Activated CD4-positive, alpha-beta T cell treated with anti-CD3 and anti-CD28 coated beads for 36 hours (primary cell): ENCODE measurements around the gene TNFSF13B. TPM values are rescaled to one million over a fixed set of nuclear protein-coding genes. Genes with fewer than 3 reads are reported as not detected.
"Not testable (repeated sequence)": the region's sequence is repeated elsewhere in the genome, so short reads cannot be mapped to it uniquely, and the experiment has no call there.

Experiments used
- ATAC-seq: fragments of 200-7000 bp; cut with Tn5 transposase; one replicate; pipeline ENCODE4 v1.10.0; 2021; ENCODE audit warnings: mild to moderate bottlenecking, moderate library complexity
- CTCF ChIA-PET: fragments of 350-600 bp; sonication (Branson Sonifier 250); formaldehyde crosslinking; loops from one replicate; lab custom pipeline; 2021; ENCODE audit warnings: antibody characterized with exemption; lab: Charles Lee
- POLR2A ChIA-PET: fragments of 350-600 bp; sonication (Branson Sonifier 250); formaldehyde crosslinking; loops from one replicate; lab custom pipeline; 2021; ENCODE audit warnings: antibody characterized with exemption, inconsistent platforms; lab: Charles Lee
- DNase-seq: peaks from one replicate; pipeline ENCODE4 v3.0.0-alpha.2; 2020
- H3K27ac Mint-ChIP-seq: one replicate; pipeline ENCODE4 v1.8.0; 2021; ENCODE audit warnings: mixed read lengths
- H3K27me3 Mint-ChIP-seq: one replicate; pipeline ENCODE4 v1.8.0; 2021; ENCODE audit warnings: mixed read lengths
- H3K36me3 Mint-ChIP-seq: one replicate; pipeline ENCODE4 v1.8.0; 2021; ENCODE audit warnings: low read depth, mixed read lengths
- H3K4me1 Mint-ChIP-seq: one replicate; pipeline ENCODE4 v1.8.0; 2021; ENCODE audit warnings: mixed read lengths
- H3K4me3 Mint-ChIP-seq: one replicate; pipeline ENCODE4 v1.8.0; 2021; ENCODE audit warnings: mild to moderate bottlenecking, moderate library complexity, mixed read lengths
- H3K9me3 Mint-ChIP-seq: one replicate; pipeline ENCODE4 v1.8.0; 2021; ENCODE audit warnings: low read depth, mixed read lengths
- intact Hi-C, 2 experiments: fragments of 100-400 bp; cut with DNase I in 1 of 2; cut with micrococcal nuclease in 1 of 2; formaldehyde crosslinking; loops; one replicate each; pipeline versions ENCODE4 v1.14.2 to v1.15.1; 2022 to 2024; cut with DNase I, micrococcal nuclease
- total RNA-seq, 2 experiments: library from RNA; stranded (reverse); gene quantifications; one replicate each; pipeline ENCODE4 v1.2.3, GENCODE V29; 2021

TNFSF13B gene
- total RNA-seq, 2 experiments from 2014 or later, result 2.3 to 2.4 TPM

DNA sequence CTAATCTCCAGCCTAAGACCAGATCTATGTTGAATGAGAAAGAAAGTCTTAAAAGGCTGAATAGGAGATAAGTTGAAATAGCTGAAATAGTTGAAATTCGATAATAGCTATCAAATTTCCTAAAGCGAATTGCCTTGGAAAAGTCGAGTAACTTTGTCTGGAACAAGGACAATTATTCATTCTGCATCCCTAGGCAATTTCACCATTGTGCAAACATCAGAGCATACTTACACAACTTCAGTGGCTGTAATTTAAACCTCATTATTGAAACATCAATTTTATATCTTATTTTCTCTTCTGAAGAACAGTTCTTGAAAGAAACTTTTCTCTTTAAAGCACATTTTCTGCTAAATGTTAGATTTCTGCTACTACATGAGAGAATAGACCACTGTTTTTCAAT is 13.6 kb downstream of the TNFSF13B start:
- DNase-seq (no peak), ATAC-seq (no peak)
- Mint-ChIP-seq H3K27me3 (no peaks in the 10 kb centered on the region), H3K27ac (no peak overlapping the region), H3K9me3 (no peaks in the 10 kb centered on the region), H3K4me1 (no peaks in the 10 kb centered on the region), H3K36me3 (no peaks in the 10 kb centered on the region), H3K4me3 (no peak overlapping the region)
- intact Hi-C loops, result no loop called here
- POLR2A ChIA-PET, result no interaction called here
- CTCF ChIA-PET, result no interaction called here

DNA sequence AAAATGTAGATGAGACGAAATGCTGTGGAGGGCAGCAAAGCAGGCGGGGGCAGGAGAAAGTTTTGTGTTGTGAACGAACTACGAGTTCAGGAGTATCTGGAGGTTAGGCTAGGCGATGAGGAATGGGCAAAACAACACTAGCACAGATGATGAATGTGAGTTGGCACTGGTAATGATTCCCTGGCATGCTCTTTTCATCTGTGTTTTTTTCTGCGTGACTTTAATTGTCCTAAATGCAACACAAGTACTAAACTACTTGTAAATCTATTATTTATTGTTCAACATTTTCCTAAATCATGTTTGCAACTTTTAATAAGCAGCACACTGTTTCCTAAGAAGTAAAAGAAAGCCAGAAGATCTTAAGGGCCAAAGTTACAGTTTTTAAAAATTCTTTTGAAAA is 19.2 kb downstream of the TNFSF13B start:
- Mint-ChIP-seq H3K4me3 (no peak overlapping the region), H3K27me3 (no peaks in the 10 kb centered on the region), H3K36me3 (no peaks in the 10 kb centered on the region), H3K9me3 (no peaks in the 10 kb centered on the region), H3K27ac (no peak overlapping the region), H3K4me1 (no peaks in the 10 kb centered on the region)
- CTCF ChIA-PET, result interaction anchor here (0.9 kb wide), 1 partner anchor 556 kb away, joined by 3 read pairs; no protein-coding TSS in a partner anchor
- ATAC-seq (no peak), DNase-seq (no peak)
- POLR2A ChIA-PET, result no interaction called here
- intact Hi-C loops, result no loop called here

DNA sequence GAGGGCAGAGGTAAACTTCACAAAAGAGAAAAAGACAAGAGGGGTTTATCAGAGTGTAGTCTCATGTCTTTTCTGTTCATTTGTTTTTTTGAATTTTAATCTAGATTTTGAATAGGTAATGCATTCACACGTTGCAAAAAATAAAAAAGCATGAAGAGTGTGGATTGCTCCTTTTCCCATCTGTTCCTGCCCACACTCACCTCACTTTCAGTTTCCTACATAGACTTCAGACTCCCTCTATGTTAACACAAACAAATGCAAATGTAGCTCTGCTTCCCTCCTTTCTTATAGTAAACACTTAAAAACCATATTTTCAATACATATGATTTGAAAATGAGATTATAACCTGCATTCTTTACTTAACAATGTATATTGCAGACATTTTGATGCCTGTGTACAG is 20.3 kb downstream of the TNFSF13B start:
- Mint-ChIP-seq H3K27me3 (no peaks in the 10 kb centered on the region), H3K36me3 (no peaks in the 10 kb centered on the region), H3K27ac (no peak overlapping the region), H3K9me3 (no peaks in the 10 kb centered on the region), H3K4me1 (no peaks in the 10 kb centered on the region), H3K4me3 (no peak overlapping the region)
- no peak for DNase-seq
- intact Hi-C loops, result loop anchor here in 1 of 2 experiments (1.0 kb wide), 1 partner anchor 9 kb away; no protein-coding TSS in a partner anchor
- CTCF ChIA-PET, result no interaction called here
- POLR2A ChIA-PET, result no interaction called here
- no peak for ATAC-seq

DNA sequence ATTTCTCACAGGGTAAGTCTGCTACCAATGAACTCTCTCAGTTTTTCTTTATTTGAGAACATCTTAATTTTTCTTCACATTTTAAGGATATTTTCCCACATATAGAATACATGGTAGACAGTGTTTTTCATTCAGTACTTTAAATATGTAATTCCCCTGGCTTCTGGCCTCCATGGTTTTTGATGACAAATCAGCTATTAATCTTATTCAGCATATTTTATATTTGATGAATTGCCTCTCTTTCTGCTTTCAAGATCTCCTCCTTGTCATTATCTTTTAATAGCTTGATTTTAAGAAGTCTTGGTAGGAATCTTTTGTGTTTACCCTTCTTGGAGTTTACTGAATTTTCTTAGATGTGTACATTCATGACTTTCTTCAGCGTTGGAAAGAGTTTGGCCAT is 27.6 kb downstream of the TNFSF13B start:
- Mint-ChIP-seq H3K27me3 (no peaks in the 10 kb centered on the region), H3K4me3 (no peak overlapping the region), H3K9me3 (no peaks in the 10 kb centered on the region), H3K4me1 (no peaks in the 10 kb centered on the region), H3K27ac (no peak overlapping the region), H3K36me3 (no peaks in the 10 kb centered on the region)
- POLR2A ChIA-PET, result no interaction called here
- DNase-seq (no peak), ATAC-seq (no peak)
- CTCF ChIA-PET, result no interaction called here
- intact Hi-C loops, result no loop called here

DNA sequence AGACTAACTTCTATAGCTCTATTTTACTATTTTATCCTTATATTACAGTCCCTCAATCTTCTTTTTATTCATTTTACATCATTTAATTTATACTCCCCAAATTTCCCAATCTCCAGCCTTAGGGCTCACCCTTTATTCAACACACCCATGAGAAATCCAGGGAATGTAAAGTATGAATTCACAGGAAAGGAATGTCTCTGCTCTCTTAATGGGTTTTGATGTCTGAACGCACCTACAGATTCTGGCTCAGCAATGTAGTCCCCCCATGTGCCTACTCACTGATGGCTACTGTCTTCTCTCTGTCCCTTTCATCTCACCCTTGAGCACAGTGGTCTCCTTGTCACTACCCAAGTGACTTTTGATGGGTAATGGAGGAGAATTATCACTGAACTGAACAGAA is 32.8 kb downstream of the TNFSF13B start:
- H3K4me3 Mint-ChIP-seq, result no peak overlapping the region
- intact Hi-C loops, result loop anchor here in 1 of 2 experiments (5.0 kb wide), 1 partner anchor 55 kb away; no protein-coding TSS in a partner anchor
- DNase-seq (no peak), ATAC-seq (no peak)
- H3K9me3 Mint-ChIP-seq, result no peaks in the 10 kb centered on the region
- H3K27me3 Mint-ChIP-seq, result no peaks in the 10 kb centered on the region
- ChIA-PET POLR2A (no interaction called here), CTCF (interaction anchor here (0.7 kb wide), 1 partner anchor 804 kb away, joined by 3 read pairs; no protein-coding TSS in a partner anchor)
- H3K27ac Mint-ChIP-seq, result no peak overlapping the region
- peaks cover 5% of the 10 kb centered on the region for H3K4me1 Mint-ChIP-seq
- H3K36me3 Mint-ChIP-seq, result no peaks in the 10 kb centered on the region

DNA sequence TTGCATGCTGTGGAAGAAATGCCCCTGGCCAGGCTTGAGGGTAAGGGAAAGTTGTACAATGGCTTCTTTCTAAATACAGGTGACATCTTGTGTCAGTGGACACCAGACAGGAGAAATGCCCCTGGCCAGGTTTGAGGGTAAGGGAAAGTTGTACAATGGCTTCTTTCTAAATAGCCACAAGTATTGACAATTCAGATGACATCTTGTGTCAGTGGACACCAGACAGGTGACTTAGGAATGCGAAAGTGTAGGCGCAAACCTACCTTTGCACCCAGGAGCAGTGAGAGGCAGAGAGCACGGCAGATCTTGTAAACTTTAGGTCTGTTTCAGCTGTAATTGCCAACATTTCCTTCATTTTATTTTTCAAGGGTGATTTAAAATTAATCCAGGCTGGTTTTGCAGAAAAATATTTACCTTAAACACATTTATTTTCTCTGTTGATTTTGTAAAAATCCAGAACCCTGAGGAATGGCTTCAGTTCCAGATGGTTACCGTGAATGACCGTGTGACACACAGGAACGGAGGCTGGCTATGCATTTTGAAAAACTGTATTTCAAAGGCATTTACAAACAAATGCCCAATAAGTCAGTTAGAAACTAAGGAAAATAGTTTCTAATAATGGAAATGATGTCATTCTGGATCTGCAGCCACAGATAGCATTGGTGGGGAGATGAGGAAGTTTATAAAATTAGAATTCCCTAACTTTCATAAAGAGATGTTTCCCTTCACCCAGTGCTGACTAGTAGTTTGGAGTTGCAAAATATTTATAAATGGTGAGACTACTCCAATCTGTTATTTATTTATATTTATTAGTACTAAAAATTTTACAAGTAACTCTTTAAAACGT is 34.9 kb downstream of the TNFSF13B start:
- CTCF ChIA-PET, result interaction anchor here (0.7 kb wide), 1 partner anchor 634 kb away, joined by 3 read pairs; no protein-coding TSS in a partner anchor
- H3K4me3 Mint-ChIP-seq, result no peak overlapping the region
- intact Hi-C loops, result loop anchor here in 1 of 2 experiments (5.0 kb wide), 1 partner anchor 57 kb away; no protein-coding TSS in a partner anchor

DNA sequence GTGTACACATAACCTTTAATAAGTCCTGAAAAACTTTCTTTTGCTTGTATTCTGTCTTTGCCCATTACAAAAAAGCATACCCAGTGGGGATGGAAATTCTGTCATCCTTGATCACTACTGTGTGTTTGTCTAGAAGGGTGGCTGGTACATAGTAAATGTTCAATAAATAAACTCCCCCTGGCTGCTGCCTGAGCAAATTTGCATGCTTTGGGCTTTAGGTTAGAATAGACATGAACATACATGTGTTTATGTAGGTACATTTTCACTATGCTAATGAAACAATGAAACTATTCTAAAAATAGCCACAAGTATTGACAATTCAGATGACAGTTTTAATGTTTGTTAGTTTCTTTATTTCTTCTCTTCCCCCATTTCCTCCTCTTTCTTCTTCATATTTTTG is 36.1 kb downstream of the TNFSF13B start:
- ATAC-seq (no peak), DNase-seq (no peak)
- CTCF ChIA-PET, result no interaction called here
- Mint-ChIP-seq H3K9me3 (no peaks in the 10 kb centered on the region), H3K4me1 (peaks cover 5% of the 10 kb centered on the region), H3K4me3 (no peak overlapping the region), H3K27ac (no peak overlapping the region), H3K36me3 (peaks cover 6% of the 10 kb centered on the region), H3K27me3 (no peaks in the 10 kb centered on the region)
- POLR2A ChIA-PET, result no interaction called here
- intact Hi-C loops, result no loop called here

More for the DNA sequence above, 34.9 kb downstream of the TNFSF13B start:
- Mint-ChIP-seq H3K4me1 (peaks cover 5% of the 10 kb centered on the region), H3K27ac (no peak overlapping the region), H3K9me3 (no peaks in the 10 kb centered on the region), H3K27me3 (no peaks in the 10 kb centered on the region), H3K36me3 (peaks cover 6% of the 10 kb centered on the region)
- DNase-seq, result no peak
- ATAC-seq, result no peak
- POLR2A ChIA-PET, result no interaction called here

DNA sequence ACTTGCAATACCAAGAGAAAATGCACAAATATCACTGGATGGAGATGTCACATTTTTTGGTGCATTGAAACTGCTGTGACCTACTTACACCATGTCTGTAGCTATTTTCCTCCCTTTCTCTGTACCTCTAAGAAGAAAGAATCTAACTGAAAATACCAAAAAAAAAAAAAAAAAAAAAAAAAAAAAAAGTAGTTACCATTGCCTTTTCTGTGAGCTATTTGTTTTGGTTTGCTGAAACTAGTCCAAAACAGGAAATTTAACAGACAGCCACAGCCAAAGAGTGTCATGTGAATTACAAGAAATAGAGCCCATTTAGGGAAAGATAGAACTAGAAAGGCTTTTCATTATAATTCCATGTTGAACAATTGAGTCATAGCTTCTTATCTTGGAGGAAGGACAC is 37.3 kb downstream of the TNFSF13B start:
- ChIA-PET CTCF (no interaction called here), POLR2A (interaction anchor here (0.7 kb wide), 1 partner anchor 1011 kb away, joined by 4 read pairs; no protein-coding TSS in a partner anchor)
- DNase-seq (no peak), ATAC-seq (no peak)
- no peak overlapping the region for H3K27ac Mint-ChIP-seq
- no peaks in the 10 kb centered on the region for H3K9me3 Mint-ChIP-seq
- peaks cover 5% of the 10 kb centered on the region for H3K4me1 Mint-ChIP-seq
- H3K4me3 Mint-ChIP-seq, result no peak overlapping the region
- intact Hi-C loops, result no loop called here
- H3K27me3 Mint-ChIP-seq, result no peaks in the 10 kb centered on the region
- peaks cover 6% of the 10 kb centered on the region for H3K36me3 Mint-ChIP-seq

DNA sequence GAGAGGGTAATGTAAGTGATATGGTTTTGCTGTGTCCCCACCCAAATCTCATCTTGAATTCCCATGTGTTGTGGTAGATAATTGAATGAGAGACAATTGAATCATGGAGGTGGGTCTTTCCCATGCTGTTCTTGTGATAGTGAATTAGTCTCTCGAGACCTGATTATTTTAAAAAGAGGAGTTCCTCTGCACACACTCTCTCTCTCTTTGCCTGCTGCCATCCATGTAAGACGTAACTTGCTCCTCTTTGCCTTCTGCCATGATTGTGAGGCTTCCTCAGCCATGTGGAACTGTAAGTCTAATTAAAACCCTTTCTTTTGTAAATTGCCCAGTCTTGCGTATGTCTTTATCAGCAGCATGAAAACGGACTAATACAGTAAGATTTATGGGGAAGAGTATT is 42.1 kb downstream of the TNFSF13B start:
- DNase-seq, H3K27ac Mint-ChIP-seq, H3K4me1 Mint-ChIP-seq, ATAC-seq, H3K4me3 Mint-ChIP-seq, CTCF ChIA-PET, H3K36me3 Mint-ChIP-seq, H3K27me3 Mint-ChIP-seq, intact Hi-C loops, H3K9me3 Mint-ChIP-seq, POLR2A ChIA-PET: not testable (repeated sequence)

DNA sequence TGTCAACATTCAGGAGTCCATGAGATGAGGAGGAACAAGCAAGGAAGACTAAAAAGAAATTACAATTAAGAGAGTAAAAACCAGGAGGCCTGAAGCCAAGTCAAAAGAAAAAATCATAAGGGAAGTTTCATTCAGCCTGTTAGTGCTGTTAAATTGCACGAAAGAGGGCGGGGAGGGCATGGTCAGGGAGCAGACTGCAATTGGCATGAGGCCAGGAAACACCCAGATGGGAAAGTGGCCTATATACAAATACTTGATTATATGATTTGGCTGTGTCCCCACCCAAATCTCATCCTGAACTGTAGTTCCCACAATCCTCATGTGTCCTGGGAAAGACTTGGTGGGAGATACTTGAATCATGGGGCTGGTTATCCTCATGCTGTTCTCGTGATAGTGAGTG is 43.9 kb downstream of the TNFSF13B start:
- H3K4me1 Mint-ChIP-seq, result no peaks in the 10 kb centered on the region
- CTCF ChIA-PET, result interaction anchor here (0.7 kb wide), 1 partner anchor 81 kb away, joined by 3 read pairs; no protein-coding TSS in a partner anchor

DNA sequence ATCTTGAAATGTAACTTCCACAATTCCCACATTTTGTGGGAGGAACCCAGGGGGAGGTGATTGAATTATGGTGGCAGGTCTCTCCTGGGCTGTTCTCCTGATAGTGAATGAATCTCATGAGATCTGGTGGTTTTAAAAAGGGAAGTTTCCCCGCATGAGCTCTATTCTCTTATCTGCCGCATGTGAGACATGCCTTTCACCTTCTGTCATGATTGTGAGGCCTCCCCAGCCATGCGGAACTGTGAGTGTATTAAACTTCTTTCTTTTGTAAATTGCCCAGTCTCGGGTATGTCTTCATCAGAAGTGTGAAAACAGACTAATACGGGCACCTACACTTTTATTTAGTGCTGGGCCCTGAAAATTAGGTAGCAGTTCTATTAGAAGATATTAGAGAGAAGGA is 45.8 kb downstream of the TNFSF13B start:
- no peaks in the 10 kb centered on the region for H3K4me1 Mint-ChIP-seq
- ChIA-PET CTCF (interaction anchor here (0.7 kb wide), 1 partner anchor 24 kb away, joined by 3 read pairs; no protein-coding TSS in a partner anchor), POLR2A (no interaction called here)
- no peak for DNase-seq
- H3K27me3 Mint-ChIP-seq, result no peaks in the 10 kb centered on the region
- ATAC-seq, result no peak
- no peaks in the 10 kb centered on the region for H3K36me3 Mint-ChIP-seq
- no peak overlapping the region for H3K27ac Mint-ChIP-seq
- no peak overlapping the region for H3K4me3 Mint-ChIP-seq
- H3K9me3 Mint-ChIP-seq, result no peaks in the 10 kb centered on the region
- intact Hi-C loops, result no loop called here

More for the DNA sequence above, 43.9 kb downstream of the TNFSF13B start:
- DNase-seq, result no peak
- Mint-ChIP-seq H3K9me3 (no peaks in the 10 kb centered on the region), H3K27me3 (no peaks in the 10 kb centered on the region), H3K27ac (no peak overlapping the region), H3K4me3 (no peak overlapping the region), H3K36me3 (peaks cover 6% of the 10 kb centered on the region)
- POLR2A ChIA-PET, result no interaction called here
- no peak for ATAC-seq
- intact Hi-C loops, result no loop called here

DNA sequence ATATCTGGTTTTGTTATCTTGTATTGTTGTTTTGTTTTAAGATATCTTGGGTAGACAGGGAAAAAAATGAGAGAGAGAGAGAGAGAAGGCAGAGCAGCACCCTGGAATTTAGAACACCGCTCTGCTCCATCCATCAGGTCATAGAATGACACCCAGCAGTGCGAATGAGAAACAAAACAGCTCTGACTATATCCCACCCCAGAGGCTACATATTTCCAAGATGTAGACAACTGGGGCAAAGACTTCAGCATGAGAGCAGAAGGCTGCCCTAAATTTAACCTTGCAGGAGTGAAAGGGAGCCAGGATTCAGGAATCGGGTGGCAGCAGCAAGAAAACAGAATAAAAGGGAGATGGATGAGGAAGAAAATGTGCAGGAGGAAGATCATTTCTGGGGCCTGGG is 46.5 kb downstream of the TNFSF13B start:
- Mint-ChIP-seq H3K9me3 (no peaks in the 10 kb centered on the region), H3K27ac (no peak overlapping the region), H3K4me3 (no peak overlapping the region), H3K4me1 (no peaks in the 10 kb centered on the region), H3K27me3 (no peaks in the 10 kb centered on the region), H3K36me3 (no peaks in the 10 kb centered on the region)
- DNase-seq (no peak), ATAC-seq (no peak)
- intact Hi-C loops, result no loop called here
- CTCF ChIA-PET, result interaction anchor here (0.7 kb wide), 1 partner anchor 24 kb away, joined by 3 read pairs; no protein-coding TSS in a partner anchor
- POLR2A ChIA-PET, result no interaction called here
